Skeletal muscle tissue (tissue), 4 donors: Measurements from ENCODE around the gene STXBP2. TPM values are rescaled to one million over a fixed set of nuclear protein-coding genes. Genes with fewer than 3 reads are reported as not detected.

Experiments used
- H3K27ac ChIP-seq: one replicate; pipeline ENCODE4 v1.7.0; 2013; ENCODE audit warnings: mild to moderate bottlenecking, low read depth, low read length, inconsistent platforms
- H3K27me3 ChIP-seq, 3 donors: one replicate each; pipeline ENCODE4 v1.7.0; 2013; ENCODE audit warnings: low read length in 3 of 3; ENCODE audit not compliant: control insufficient read depth in 3 of 3, insufficient read depth in 3 of 3
- H3K36me3 ChIP-seq, 3 donors: one replicate each; pipeline ENCODE4 v1.7.0; 2013; ENCODE audit warnings: low read length in 3 of 3; ENCODE audit not compliant: control insufficient read depth in 3 of 3, insufficient read depth in 3 of 3
- H3K4me1 ChIP-seq, 3 donors: one replicate each; pipeline ENCODE4 v1.7.0; 2013; ENCODE audit warnings: low read length in 3 of 3, mild to moderate bottlenecking in 3 of 3; ENCODE audit not compliant: control insufficient read depth in 3 of 3, insufficient read depth in 3 of 3
- H3K4me3 ChIP-seq, 3 donors: one replicate each; pipeline ENCODE4 v1.7.0; 2013; ENCODE audit warnings: low read length in 3 of 3
- H3K9ac ChIP-seq, 3 donors: one replicate each; pipeline ENCODE4 v1.7.0; 2013; ENCODE audit warnings: low read length in 3 of 3, mild to moderate bottlenecking in 3 of 3, moderate library complexity in 2 of 3, low read depth in 1 of 3
- H3K9me3 ChIP-seq, 3 donors: one replicate each; pipeline ENCODE4 v1.7.0; 2013; ENCODE audit warnings: low read length in 3 of 3; ENCODE audit not compliant: control insufficient read depth in 3 of 3
- total RNA-seq: library from RNA; depleted of rRNA; stranded (reverse); fragments of >200 nt; gene quantifications from one replicate; pipeline ENCODE4 v1.2.3, GENCODE V29; 2014
- donor health status: Osteomylitis.

The STXBP2 gene
- total RNA-seq, 1 donor from 2014 or later, result 2.6 TPM

GRCh38 chr19:7602935-7603497 lies 33.9 kb upstream of the STXBP2 start:
- H3K9me3 ChIP-seq, result no peaks in the 10 kb centered on the region
- no peaks in the 10 kb centered on the region for H3K36me3 ChIP-seq
- H3K27ac ChIP-seq, result no peak overlapping the region
- no peak overlapping the region for H3K9ac ChIP-seq
- H3K4me3 ChIP-seq, result no peak overlapping the region
- no peaks in the 10 kb centered on the region for H3K4me1 ChIP-seq
- peaks cover 15 to 22% (median 20%) of the 10 kb centered on the region in 3 donors for H3K27me3 ChIP-seq

- Histone ChIP-seq H3K9me3 (no peaks in the 10 kb centered on the region), H3K4me1 (no peaks in the 10 kb centered on the region), H3K9ac (no peak overlapping the region), H3K27ac (no peak overlapping the region), H3K4me3 (no peak overlapping the region), H3K27me3 (peaks cover 14 to 17% (median 15%) of the 10 kb centered on the region in 3 donors), H3K36me3 (no peaks in the 10 kb centered on the region)
Observed at GRCh38 chr19:7603919-7604318, 33.0 kb upstream of the STXBP2 start.

- H3K9me3 ChIP-seq, result no peaks in the 10 kb centered on the region
Observed at GRCh38 chr19:7605490-7606222, 31.3 kb upstream of the STXBP2 start.

GRCh38 chr19:7606289-7606688 lies 30.6 kb upstream of the STXBP2 start:
- no peak overlapping the region for H3K9ac ChIP-seq
- no peak overlapping the region for H3K4me3 ChIP-seq
- no peaks in the 10 kb centered on the region for H3K9me3 ChIP-seq
- no peaks in the 10 kb centered on the region for H3K36me3 ChIP-seq
- no peak overlapping the region for H3K27ac ChIP-seq
- H3K4me1 ChIP-seq, result no peaks in the 10 kb centered on the region
- H3K27me3 ChIP-seq, result peaks cover 14 to 15% (median 14%) of the 10 kb centered on the region in 3 donors

More at GRCh38 chr19:7605490-7606222, 31.3 kb upstream of the STXBP2 start:
- Histone ChIP-seq H3K4me1 (no peaks in the 10 kb centered on the region), H3K36me3 (no peaks in the 10 kb centered on the region), H3K27me3 (peaks cover 14 to 17% (median 15%) of the 10 kb centered on the region in 3 donors), H3K9ac (no peak overlapping the region), H3K27ac (no peak overlapping the region), H3K4me3 (no peak overlapping the region)

- no peaks in the 10 kb centered on the region for H3K36me3 ChIP-seq
- peaks cover 10 to 14% (median 11%) of the 10 kb centered on the region in 3 donors for H3K27me3 ChIP-seq
- no peak overlapping the region for H3K27ac ChIP-seq
- no peak overlapping the region for H3K4me3 ChIP-seq
- no peaks in the 10 kb centered on the region for H3K4me1 ChIP-seq
- H3K9ac ChIP-seq, result no peak overlapping the region
- H3K9me3 ChIP-seq, result no peaks in the 10 kb centered on the region
Observed at GRCh38 chr19:7607212-7607873, 29.6 kb upstream of the STXBP2 start.

GRCh38 chr19:7607874-7608560 lies 28.9 kb upstream of the STXBP2 start:
- no peak overlapping the region for H3K4me3 ChIP-seq
- no peaks in the 10 kb centered on the region for H3K36me3 ChIP-seq
- H3K27me3 ChIP-seq, result peaks cover 10 to 14% (median 11%) of the 10 kb centered on the region in 3 donors
- H3K9me3 ChIP-seq, result no peaks in the 10 kb centered on the region
- H3K4me1 ChIP-seq, result no peaks in the 10 kb centered on the region
- H3K9ac ChIP-seq, result no peak overlapping the region
- no peak overlapping the region for H3K27ac ChIP-seq

GRCh38 chr19:7610491-7611240 lies 26.2 kb upstream of the STXBP2 start:
- Histone ChIP-seq H3K36me3 (no peaks in the 10 kb centered on the region), H3K4me3 (no peak overlapping the region), H3K9ac (no peak overlapping the region), H3K27ac (no peak overlapping the region), H3K9me3 (no peaks in the 10 kb centered on the region), H3K4me1 (no peaks in the 10 kb centered on the region), H3K27me3 (peaks cover 0 to 5% (median 0%) of the 10 kb centered on the region in 3 donors)

- no peaks in the 10 kb centered on the region for H3K36me3 ChIP-seq
- peaks cover 0 to 1% (median 0%) of the 10 kb centered on the region in 3 donors for H3K27me3 ChIP-seq
- no peak overlapping the region for H3K9ac ChIP-seq
- H3K9me3 ChIP-seq, result no peaks in the 10 kb centered on the region
- H3K4me3 ChIP-seq, result no peak overlapping the region
- no peak overlapping the region for H3K27ac ChIP-seq
- no peaks in the 10 kb centered on the region for H3K4me1 ChIP-seq
Observed at GRCh38 chr19:7611541-7612279, 25.2 kb upstream of the STXBP2 start.
